ENCODE measurements around the gene RAG1. TPM values are rescaled to one million over a fixed set of nuclear protein-coding genes. Genes with fewer than 3 reads are reported as not detected.

Gene RAG1
- total and polyA plus RNA-seq, 9 of the 15 experiments (the other 6 are each of a cell fraction or from before 2014, with no cell fraction given) = 0.49 to 2.5 (median 1.7) TPM

DNA sequence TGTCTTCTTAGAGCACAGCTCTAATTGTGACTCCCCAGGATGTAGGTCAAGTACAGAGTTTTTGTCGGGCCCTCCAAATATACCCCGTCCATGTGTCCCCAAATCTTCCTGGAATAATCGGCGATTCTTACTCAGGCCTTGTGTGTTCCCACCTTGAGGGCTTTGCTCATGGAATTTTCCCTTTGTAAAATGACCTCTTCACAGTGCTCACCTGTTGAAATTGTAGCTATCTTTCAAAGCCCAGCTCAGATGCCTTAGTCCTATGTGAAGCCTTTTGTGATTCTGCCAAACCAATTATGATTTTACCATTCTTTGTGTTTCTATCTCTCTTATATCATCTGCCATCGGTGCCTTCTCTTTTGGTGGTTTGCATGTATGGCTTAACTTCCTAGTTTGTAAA is 60.3 kb downstream of the RAG1 start:
- Histone ChIP-seq H3K4me3 (no peak overlapping the region), H3K79me2 (ENCODE audit: control insufficient read depth, insufficient read depth, low read length) (no peaks in the 10 kb centered on the region), H4K20me1 (replicated peaks; ENCODE audit: control insufficient read depth, insufficient read depth, low read length) (no peaks in the 10 kb centered on the region), H3K4me1 (replicated peaks in 1 of 2; ENCODE audit: control insufficient read depth in 2 of 2, insufficient read depth in 2 of 2, low read length in 2 of 2) (no peaks in the 10 kb centered on the region), H2AFZ (ENCODE audit: low read depth, low read length) (no peak overlapping the region), H3K9ac (ENCODE audit: insufficient read depth in 1 of 2, low read depth in 2 of 2, low read length in 2 of 2) (no peak overlapping the region), H3K27ac (ENCODE audit: extremely low read depth, low read depth, low read length) (no peak overlapping the region), H3K36me3 (ENCODE audit: control insufficient read depth, insufficient read depth, low read length) (no peaks in the 10 kb centered on the region), H3K9me3 (replicated peaks; ENCODE audit: control insufficient read depth, insufficient read depth, low read depth, low read length) (no peaks in the 10 kb centered on the region), H3K27me3 (ENCODE audit: control insufficient read depth in 2 of 2, insufficient read depth in 2 of 2, low read length in 2 of 2) (no peaks in the 10 kb centered on the region), H3K4me2 (ENCODE audit: insufficient read depth, low read length) (no peak overlapping the region), H3K9me1 (ENCODE audit: control insufficient read depth, insufficient read depth, low read length) (no peaks in the 10 kb centered on the region)
- WGBS (ENCODE audit: insufficient coverage, low coverage, missing lambda C conversion rate) = 3% methylated on average over 5 of the region's 5 CpGs
- BruUV-seq (replicated peaks) = no TSS peak
- POLR2A ChIA-PET = no interaction called here
- TF ChIP-seq KLF13 (tag; IDR thresholded peaks at IDR 0.05; ENCODE audit: borderline replicate concordance, low read depth) = no peak
- TF ChIP-seq POLR3G (IDR thresholded peaks at IDR 0.05; ENCODE audit: extremely low read depth, insufficient read length, insufficient replicate concordance) = no peak
- TF ChIP-seq, protein P1, sequence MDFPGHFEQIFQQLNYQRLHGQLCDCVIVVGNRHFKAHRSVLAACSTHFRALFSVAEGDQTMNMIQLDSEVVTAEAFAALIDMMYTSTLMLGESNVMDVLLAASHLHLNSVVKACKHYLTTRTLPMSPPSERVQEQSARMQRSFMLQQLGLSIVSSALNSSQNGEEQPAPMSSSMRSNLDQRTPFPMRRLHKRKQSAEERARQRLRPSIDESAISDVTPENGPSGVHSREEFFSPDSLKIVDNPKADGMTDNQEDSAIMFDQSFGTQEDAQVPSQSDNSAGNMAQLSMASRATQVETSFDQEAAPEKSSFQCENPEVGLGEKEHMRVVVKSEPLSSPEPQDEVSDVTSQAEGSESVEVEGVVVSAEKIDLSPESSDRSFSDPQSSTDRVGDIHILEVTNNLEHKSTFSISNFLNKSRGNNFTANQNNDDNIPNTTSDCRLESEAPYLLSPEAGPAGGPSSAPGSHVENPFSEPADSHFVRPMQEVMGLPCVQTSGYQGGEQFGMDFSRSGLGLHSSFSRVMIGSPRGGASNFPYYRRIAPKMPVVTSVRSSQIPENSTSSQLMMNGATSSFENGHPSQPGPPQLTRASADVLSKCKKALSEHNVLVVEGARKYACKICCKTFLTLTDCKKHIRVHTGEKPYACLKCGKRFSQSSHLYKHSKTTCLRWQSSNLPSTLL (IDR thresholded peaks at IDR 0.05) = no peak
- TF ChIP-seq ZKSCAN1 (IDR thresholded peaks at IDR 0.05; ENCODE audit: low read depth, low read length) = no peak
- in situ Hi-C loops (cut with MboI) = no loop called here
- FAIRE-seq (no peak), DNase-seq (ENCODE audit: extremely low read depth in 1 of 4, low spot score in 3 of 4) (no peak), ATAC-seq (no peak)
- intact Hi-C loops (cut with micrococcal nuclease) = loop anchor here (10.0 kb wide), 1 partner anchor 123 kb away; no protein-coding TSS in a partner anchor
- CTCF ChIA-PET (ENCODE audit: low intra/inter-chr PET ratio) = no interaction called here

All from K562 (cell line).